ENCODE data around the gene CDC42EP2.

DNA sequence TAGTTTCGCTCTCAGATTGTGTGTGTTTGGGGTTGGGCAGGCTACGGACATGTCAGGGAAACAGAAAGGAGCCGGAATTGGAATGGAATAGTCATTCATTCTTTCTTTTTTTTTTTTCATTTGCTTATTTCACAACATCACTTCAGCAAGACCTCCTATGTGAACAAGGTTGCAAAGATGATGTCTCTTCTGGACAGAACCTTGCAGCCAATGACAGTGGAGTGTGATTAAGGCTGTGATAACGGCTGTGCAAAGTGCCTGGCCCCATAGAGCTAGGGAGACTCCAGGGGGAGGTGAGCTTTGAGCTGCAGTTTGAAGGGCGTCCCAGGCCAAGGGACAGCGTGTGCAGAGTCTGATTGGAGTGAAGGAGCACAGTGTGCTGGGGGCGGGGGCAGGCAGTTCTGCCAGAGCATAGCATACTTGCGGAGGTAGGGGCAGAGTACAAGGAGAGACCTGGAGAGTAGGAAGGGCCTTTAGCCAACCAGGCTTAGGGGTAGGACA, 43.2 kb downstream of the CDC42EP2 start:
- TF ChIP-seq, protein P1, sequence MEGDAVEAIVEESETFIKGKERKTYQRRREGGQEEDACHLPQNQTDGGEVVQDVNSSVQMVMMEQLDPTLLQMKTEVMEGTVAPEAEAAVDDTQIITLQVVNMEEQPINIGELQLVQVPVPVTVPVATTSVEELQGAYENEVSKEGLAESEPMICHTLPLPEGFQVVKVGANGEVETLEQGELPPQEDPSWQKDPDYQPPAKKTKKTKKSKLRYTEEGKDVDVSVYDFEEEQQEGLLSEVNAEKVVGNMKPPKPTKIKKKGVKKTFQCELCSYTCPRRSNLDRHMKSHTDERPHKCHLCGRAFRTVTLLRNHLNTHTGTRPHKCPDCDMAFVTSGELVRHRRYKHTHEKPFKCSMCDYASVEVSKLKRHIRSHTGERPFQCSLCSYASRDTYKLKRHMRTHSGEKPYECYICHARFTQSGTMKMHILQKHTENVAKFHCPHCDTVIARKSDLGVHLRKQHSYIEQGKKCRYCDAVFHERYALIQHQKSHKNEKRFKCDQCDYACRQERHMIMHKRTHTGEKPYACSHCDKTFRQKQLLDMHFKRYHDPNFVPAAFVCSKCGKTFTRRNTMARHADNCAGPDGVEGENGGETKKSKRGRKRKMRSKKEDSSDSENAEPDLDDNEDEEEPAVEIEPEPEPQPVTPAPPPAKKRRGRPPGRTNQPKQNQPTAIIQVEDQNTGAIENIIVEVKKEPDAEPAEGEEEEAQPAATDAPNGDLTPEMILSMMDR (IDR thresholded peaks at IDR 0.05): no peak
- TF ChIP-seq POLR2A (IDR thresholded peaks at IDR 0.05): no peak

All from testis (tissue), 2 donors.